Measurements from ENCODE around the gene KRTAP19-4. TPM values are rescaled to one million over a fixed set of nuclear protein-coding genes. Genes with fewer than 3 reads are reported as not detected.

The KRTAP19-4 gene
- total and polyA plus RNA-seq, 2 of the 13 experiments (the other 11 are each of a cell fraction or from before 2014, with no cell fraction given) = not detected

DNA sequence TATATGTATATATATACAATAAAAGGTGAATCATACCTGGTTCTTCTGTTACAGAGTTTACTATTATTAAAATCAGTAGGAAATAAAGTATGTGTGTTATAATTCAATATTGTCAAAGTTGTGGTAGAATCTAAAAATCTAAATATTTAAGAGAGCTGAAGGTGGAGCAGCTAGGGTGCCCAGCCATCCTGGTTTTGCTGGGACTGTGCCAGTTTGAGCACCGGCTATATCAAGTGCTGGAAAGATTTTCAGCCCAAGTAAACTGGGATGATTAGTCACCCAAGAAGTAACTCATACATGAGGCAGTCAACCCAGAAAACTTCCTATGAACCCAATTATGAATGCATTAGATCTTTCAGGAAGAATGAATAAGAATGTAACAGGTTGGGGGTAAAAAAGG, 21.9 kb upstream of the KRTAP19-4 start:
- CTCF ChIA-PET (ENCODE audit: low intra/inter-chr PET ratio, low total read pairs) = no interaction called here
- DNase-seq (ENCODE audit: low spot score) = no peak
- BruUV-seq (replicated peaks) = no TSS peak
- no peak for TF ChIP-seq ZNF225 (CRISPR knock-in tag; IDR thresholded peaks at IDR 0.05)
- TF ChIP-seq, protein P1, sequence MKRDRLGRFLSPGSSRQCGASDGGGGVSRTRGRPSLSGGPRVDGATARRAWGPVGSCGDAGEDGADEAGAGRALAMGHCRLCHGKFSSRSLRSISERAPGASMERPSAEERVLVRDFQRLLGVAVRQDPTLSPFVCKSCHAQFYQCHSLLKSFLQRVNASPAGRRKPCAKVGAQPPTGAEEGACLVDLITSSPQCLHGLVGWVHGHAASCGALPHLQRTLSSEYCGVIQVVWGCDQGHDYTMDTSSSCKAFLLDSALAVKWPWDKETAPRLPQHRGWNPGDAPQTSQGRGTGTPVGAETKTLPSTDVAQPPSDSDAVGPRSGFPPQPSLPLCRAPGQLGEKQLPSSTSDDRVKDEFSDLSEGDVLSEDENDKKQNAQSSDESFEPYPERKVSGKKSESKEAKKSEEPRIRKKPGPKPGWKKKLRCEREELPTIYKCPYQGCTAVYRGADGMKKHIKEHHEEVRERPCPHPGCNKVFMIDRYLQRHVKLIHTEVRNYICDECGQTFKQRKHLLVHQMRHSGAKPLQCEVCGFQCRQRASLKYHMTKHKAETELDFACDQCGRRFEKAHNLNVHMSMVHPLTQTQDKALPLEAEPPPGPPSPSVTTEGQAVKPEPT (CRISPR knock-in tag; IDR thresholded peaks at IDR 0.05; ENCODE audit: low read depth) = no peak
- no peak for TF ChIP-seq NR2F6 (IDR thresholded peaks at IDR 0.05)
- TF ChIP-seq NR2F6 (CRISPR knock-in tag; IDR thresholded peaks at IDR 0.05) = no peak
- TF ChIP-seq, protein P2, sequence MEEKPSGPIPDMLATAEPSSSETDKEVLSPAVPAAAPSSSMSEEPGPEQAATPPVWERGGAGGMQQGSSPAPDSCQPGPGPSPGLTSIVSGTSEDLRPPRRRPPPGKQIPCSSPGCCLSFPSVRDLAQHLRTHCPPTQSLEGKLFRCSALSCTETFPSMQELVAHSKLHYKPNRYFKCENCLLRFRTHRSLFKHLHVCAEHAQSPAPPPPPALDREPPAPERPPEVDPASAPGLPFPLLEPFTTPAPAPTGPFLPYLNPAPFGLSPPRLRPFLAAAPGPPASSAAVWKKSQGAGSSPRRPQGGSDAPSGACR (CRISPR knock-in tag; IDR thresholded peaks at IDR 0.05) = no peak
- TF ChIP-seq, protein P3, sequence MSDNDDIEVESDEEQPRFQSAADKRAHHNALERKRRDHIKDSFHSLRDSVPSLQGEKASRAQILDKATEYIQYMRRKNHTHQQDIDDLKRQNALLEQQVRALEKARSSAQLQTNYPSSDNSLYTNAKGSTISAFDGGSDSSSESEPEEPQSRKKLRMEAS (IDR thresholded peaks at IDR 0.05) = no peak
- no peak for TF ChIP-seq ZNF383 (CRISPR knock-in tag; IDR thresholded peaks at IDR 0.05; ENCODE audit: borderline replicate concordance)
- no peak for TF ChIP-seq CCDC6 (CRISPR knock-in tag; IDR thresholded peaks at IDR 0.05)
- no peak for TF ChIP-seq RFX5 (IDR thresholded peaks at IDR 0.05; ENCODE audit: low read depth, low read length)
- TF ChIP-seq HNRNPK (IDR thresholded peaks at IDR 0.05; ENCODE audit: low read depth, low read length, poor library complexity, severe bottlenecking) = no peak
- TF ChIP-seq ZNF331 (CRISPR knock-in tag; IDR thresholded peaks at IDR 0.05) = no peak
- no peak for TF ChIP-seq NCOA1 (CRISPR knock-in tag; IDR thresholded peaks at IDR 0.05)
- TF ChIP-seq RFXANK (CRISPR knock-in tag; IDR thresholded peaks at IDR 0.05) = no peak
- TF ChIP-seq KMT2B (CRISPR knock-in tag; IDR thresholded peaks at IDR 0.05) = no peak
- TF ChIP-seq, protein P4, sequence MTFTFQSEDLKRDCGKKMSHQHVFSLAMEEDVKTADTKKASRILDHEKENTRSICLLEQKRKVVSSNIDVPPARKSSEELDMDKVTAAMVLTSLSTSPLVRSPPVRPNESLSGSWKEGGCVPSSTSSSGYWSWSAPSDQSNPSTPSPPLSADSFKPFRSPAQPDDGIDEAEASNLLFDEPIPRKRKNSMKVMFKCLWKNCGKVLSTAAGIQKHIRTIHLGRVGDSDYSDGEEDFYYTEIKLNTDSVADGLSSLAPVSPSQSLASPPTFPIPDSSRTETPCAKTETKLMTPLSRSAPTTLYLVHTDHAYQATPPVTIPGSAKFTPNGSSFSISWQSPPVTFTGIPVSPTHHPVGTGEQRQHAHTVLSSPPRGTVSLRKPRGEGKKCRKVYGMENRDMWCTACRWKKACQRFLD (CRISPR knock-in tag; IDR thresholded peaks at IDR 0.05; ENCODE audit: borderline replicate concordance) = no peak
- no peak for TF ChIP-seq GABPA (IDR thresholded peaks at IDR 0.05; ENCODE audit: low read depth, low read length)
- no peak for TF ChIP-seq GABPA (CRISPR knock-in tag; IDR thresholded peaks at IDR 0.05; ENCODE audit: low read depth)
- no peak for TF ChIP-seq ZNF792 (CRISPR knock-in tag; IDR thresholded peaks at IDR 0.05)
- TF ChIP-seq ZNF737 (CRISPR knock-in tag; IDR thresholded peaks at IDR 0.05; ENCODE audit: borderline replicate concordance) = no peak
- no peak for TF ChIP-seq FOXJ3 (CRISPR knock-in tag; IDR thresholded peaks at IDR 0.05; ENCODE audit: borderline replicate concordance)
- TF ChIP-seq ZNF431 (CRISPR knock-in tag; IDR thresholded peaks at IDR 0.05; ENCODE audit: borderline replicate concordance, low read depth) = no peak
- TF ChIP-seq NAIF1 (CRISPR knock-in tag; IDR thresholded peaks at IDR 0.05; ENCODE audit: borderline replicate concordance) = no peak
- intact Hi-C loops (cut with micrococcal nuclease; ENCODE audit: unreplicated experiment) (no loop called here), in situ Hi-C loops (cut with HindIII; ENCODE audit: extremely low pct_ligation_motif_present, low pct_unique_long_range_greater_than_20kb) (no loop called here)
- Histone ChIP-seq H3K4me1 (ENCODE audit: insufficient read depth, low read length) (no peaks in the 10 kb centered on the region), H2AFZ (ENCODE audit: low read length) (no peak overlapping the region), H3K36me3 (replicated peaks in 1 of 2; ENCODE audit: control insufficient read depth in 1 of 2, insufficient read depth in 2 of 2, low read length in 2 of 2) (no peaks in the 10 kb centered on the region), H4K20me1 (ENCODE audit: insufficient read depth, low read length) (no peaks in the 10 kb centered on the region), H3K4me3 (replicated peaks in 1 of 3; ENCODE audit: insufficient read depth in 1 of 3, low read depth in 2 of 3, low read length in 3 of 3) (no peak overlapping the region), H3K79me2 (ENCODE audit: insufficient read depth, low read length) (no peaks in the 10 kb centered on the region), H3K27me3 (ENCODE audit: control insufficient read depth in 1 of 2, insufficient read depth in 2 of 2, low read length in 2 of 2) (no peaks in the 10 kb centered on the region), H3K27ac (ENCODE audit: extremely low read length, insufficient read depth, low read length) (no peak overlapping the region), H3K9me3 (ENCODE audit: low read length) (peaks cover 95% of the 10 kb centered on the region), H3K4me2 (ENCODE audit: low read depth, low read length) (no peak overlapping the region), H3K9ac (ENCODE audit: insufficient read depth, low read depth, low read length) (no peak overlapping the region)
- POLR2A ChIA-PET = no interaction called here
- WGBS (ENCODE audit: low lambda C conversion rate) = 86% methylated on average over 1 of the region's 1 CpG
- FAIRE-seq = no peak
- no peak for ATAC-seq
